Uterus (tissue), 4 donors: Measurements from ENCODE around the gene NTRK2. TPM values are rescaled to one million over a fixed set of nuclear protein-coding genes. Genes with fewer than 3 reads are reported as not detected.

ENCODE experiments used
- DNase-seq, 2 donors: peaks; one replicate each; pipeline ENCODE4 v3.0.0-alpha.2; 2019 to 2020
- H3K27ac ChIP-seq, 2 donors: fragments of 200-600 bp; sonication (generic); 1 replicate in 1 of 2; 2 replicates in 1 of 2; pipeline ENCODE4 v1.5.1; 2016 to 2018
- H3K27me3 ChIP-seq, 2 donors: fragments of 200-600 bp; sonication (generic); one replicate each; pipeline ENCODE4 v1.5.1; 2018 to 2019; ENCODE audit warnings: control low read depth in 1 of 2
- H3K36me3 ChIP-seq, 2 donors: fragments of 200-600 bp; sonication (generic); one replicate each; pipeline ENCODE4 v1.5.1; 2019; ENCODE audit warnings: control low read depth in 1 of 2
- H3K4me1 ChIP-seq, 2 donors: fragments of 200-600 bp; sonication (generic); one replicate each; pipeline ENCODE4 v1.5.1; 2018 to 2019; ENCODE audit warnings: control low read depth in 1 of 2
- H3K4me3 ChIP-seq, 2 donors: fragments of 200-600 bp; sonication (generic); 1 replicate in 1 of 2; 2 replicates in 1 of 2; pipeline ENCODE4 v1.5.1; 2018 to 2019; ENCODE audit warnings: mild to moderate bottlenecking in 1 of 2
- H3K9me3 ChIP-seq, 2 donors: fragments of 200-600 bp; sonication (generic); one replicate each; pipeline ENCODE4 v1.5.1; 2019; ENCODE audit warnings: control low read depth in 1 of 2
- POLR2A ChIP-seq, 2 donors: fragments of 450-650 bp; IDR thresholded peaks; one replicate each; pipeline ENCODE4 v1.6.1; 2016; ENCODE audit warnings: antibody characterized with exemption in 2 of 2, mild to moderate bottlenecking in 1 of 2, moderate library complexity in 1 of 2
- intact Hi-C: fragments of 100-400 bp; cut with DNase I; formaldehyde crosslinking; loops from one replicate; pipeline ENCODE4 v1.15.1; 2023; ENCODE audit warnings: low total_unique reads
- total RNA-seq, 4 donors: library from RNA; depleted of rRNA in 3 of 4; stranded (reverse); fragments of >200 nt in 3 of 4; gene quantifications; one replicate each; pipeline versions ENCODE4 v1.1.0 to v1.2.4, GENCODE V29; 2014 to 2023
- TF ChIP-seq, protein P1 (sequence below), 4 experiments: fragments of 200-600 bp in 2 of 4; fragments of 450-650 bp in 2 of 4; sonication (generic) in 2 of 4; IDR thresholded peaks; one replicate each; pipeline ENCODE4 v1.5.1; 2016 to 2019; ENCODE audit warnings: antibody characterized with exemption in 4 of 4, mild to moderate bottlenecking in 2 of 4, moderate library complexity in 1 of 4
- donor health status: DM: yes; HTN: yes; CAD: no.

The NTRK2 gene
- total RNA-seq, 4 donors from 2014 or later: 6.5 to 23.2 (median 12.5) TPM

DNA sequence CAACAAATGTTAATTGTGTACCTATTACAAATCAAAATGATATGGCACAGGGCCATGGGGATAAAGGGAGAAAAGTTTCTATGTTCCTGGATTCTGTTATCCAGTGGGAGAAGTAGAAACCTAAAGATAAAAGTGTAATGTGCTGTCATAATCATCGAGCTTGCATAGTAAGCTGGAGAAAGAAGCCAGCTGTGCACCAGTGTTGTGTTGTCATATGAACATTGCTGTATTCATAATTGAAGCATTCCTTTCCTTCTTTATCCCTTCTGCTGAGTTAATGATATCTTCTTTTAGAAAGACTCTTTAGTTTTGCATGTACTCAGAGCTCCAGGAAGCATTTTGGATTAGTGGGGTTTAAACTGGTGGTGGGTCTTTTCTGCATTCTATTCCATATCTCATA is 39.5 kb downstream of the NTRK2 start:
- no peaks in the 10 kb centered on the region for H3K9me3 ChIP-seq
- no peak for DNase-seq
- H3K36me3 ChIP-seq: no peaks in the 10 kb centered on the region
- intact Hi-C loops: no loop called here
- no peak overlapping the region for H3K27ac ChIP-seq
- no peak overlapping the region for H3K4me3 ChIP-seq
- no peak for TF ChIP-seq POLR2A (IDR thresholded peaks at IDR 0.05)
- TF ChIP-seq, protein P1, sequence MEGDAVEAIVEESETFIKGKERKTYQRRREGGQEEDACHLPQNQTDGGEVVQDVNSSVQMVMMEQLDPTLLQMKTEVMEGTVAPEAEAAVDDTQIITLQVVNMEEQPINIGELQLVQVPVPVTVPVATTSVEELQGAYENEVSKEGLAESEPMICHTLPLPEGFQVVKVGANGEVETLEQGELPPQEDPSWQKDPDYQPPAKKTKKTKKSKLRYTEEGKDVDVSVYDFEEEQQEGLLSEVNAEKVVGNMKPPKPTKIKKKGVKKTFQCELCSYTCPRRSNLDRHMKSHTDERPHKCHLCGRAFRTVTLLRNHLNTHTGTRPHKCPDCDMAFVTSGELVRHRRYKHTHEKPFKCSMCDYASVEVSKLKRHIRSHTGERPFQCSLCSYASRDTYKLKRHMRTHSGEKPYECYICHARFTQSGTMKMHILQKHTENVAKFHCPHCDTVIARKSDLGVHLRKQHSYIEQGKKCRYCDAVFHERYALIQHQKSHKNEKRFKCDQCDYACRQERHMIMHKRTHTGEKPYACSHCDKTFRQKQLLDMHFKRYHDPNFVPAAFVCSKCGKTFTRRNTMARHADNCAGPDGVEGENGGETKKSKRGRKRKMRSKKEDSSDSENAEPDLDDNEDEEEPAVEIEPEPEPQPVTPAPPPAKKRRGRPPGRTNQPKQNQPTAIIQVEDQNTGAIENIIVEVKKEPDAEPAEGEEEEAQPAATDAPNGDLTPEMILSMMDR (IDR thresholded peaks at IDR 0.05): no peak
- H3K27me3 ChIP-seq: no peaks in the 10 kb centered on the region
- H3K4me1 ChIP-seq: no peaks in the 10 kb centered on the region

- no peaks in the 10 kb centered on the region for H3K9me3 ChIP-seq
- H3K4me1 ChIP-seq: no peaks in the 10 kb centered on the region
- TF ChIP-seq, protein P1 (IDR thresholded peaks at IDR 0.05): no peak
- no peak for TF ChIP-seq POLR2A (IDR thresholded peaks at IDR 0.05)
- H3K36me3 ChIP-seq: no peaks in the 10 kb centered on the region
- no peak for DNase-seq
- no peak overlapping the region for H3K27ac ChIP-seq
- H3K27me3 ChIP-seq: no peaks in the 10 kb centered on the region
- no peak overlapping the region for H3K4me3 ChIP-seq
- intact Hi-C loops: no loop called here
Measured at GRCh38 chr9:84710701-84711397, 41.3 kb downstream of the NTRK2 start.

GRCh38 chr9:84711398-84711777 is 41.9 kb downstream of the NTRK2 start:
- H3K36me3 ChIP-seq: no peaks in the 10 kb centered on the region
- TF ChIP-seq POLR2A (IDR thresholded peaks at IDR 0.05): no peak
- TF ChIP-seq, protein P1 (IDR thresholded peaks at IDR 0.05): no peak
- no peak overlapping the region for H3K27ac ChIP-seq
- H3K9me3 ChIP-seq: no peaks in the 10 kb centered on the region
- no peaks in the 10 kb centered on the region for H3K4me1 ChIP-seq
- intact Hi-C loops: no loop called here
- no peak overlapping the region for H3K4me3 ChIP-seq
- H3K27me3 ChIP-seq: no peaks in the 10 kb centered on the region
- DNase-seq: no peak

DNA sequence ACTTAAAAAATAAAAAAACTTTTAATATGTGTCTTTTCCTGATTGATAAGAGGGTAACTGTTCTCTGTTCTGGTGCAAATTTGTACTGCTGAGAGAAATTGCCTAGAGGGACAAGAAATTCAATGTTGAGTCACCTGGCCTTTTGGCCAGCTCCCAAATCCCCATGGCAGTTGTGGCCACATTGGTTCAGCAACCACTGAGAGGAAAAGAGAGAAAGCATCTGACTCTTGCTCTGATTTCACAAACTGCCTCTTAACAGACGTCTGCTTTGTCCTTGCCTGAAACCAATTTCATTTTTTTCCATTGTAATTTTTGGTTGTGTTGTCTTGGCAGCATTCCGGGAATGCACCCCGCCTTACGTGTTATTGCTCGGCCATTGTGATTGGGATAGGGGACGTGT is 42.4 kb downstream of the NTRK2 start:
- TF ChIP-seq, protein P1 (IDR thresholded peaks at IDR 0.05): no peak
- no peak for TF ChIP-seq POLR2A (IDR thresholded peaks at IDR 0.05)
- intact Hi-C loops: no loop called here
- H3K9me3 ChIP-seq: no peaks in the 10 kb centered on the region
- DNase-seq: no peak
- H3K4me3 ChIP-seq: no peak overlapping the region
- H3K27me3 ChIP-seq: no peaks in the 10 kb centered on the region
- H3K27ac ChIP-seq: no peak overlapping the region
- no peaks in the 10 kb centered on the region for H3K36me3 ChIP-seq
- H3K4me1 ChIP-seq: no peaks in the 10 kb centered on the region

GRCh38 chr9:84716217-84716616 is 46.7 kb downstream of the NTRK2 start:
- Histone ChIP-seq H3K4me3 (no peak overlapping the region), H3K27me3 (no peaks in the 10 kb centered on the region), H3K9me3 (no peaks in the 10 kb centered on the region), H3K36me3 (no peaks in the 10 kb centered on the region), H3K27ac (no peak overlapping the region), H3K4me1 (no peaks in the 10 kb centered on the region)
- intact Hi-C loops: no loop called here
- TF ChIP-seq, protein P1 (IDR thresholded peaks at IDR 0.05): no peak
- no peak for TF ChIP-seq POLR2A (IDR thresholded peaks at IDR 0.05)
- no peak for DNase-seq
